A673 (cell line): ENCODE data around the gene RABGAP1L.

Experiments
- EZH2 ChIP-seq: fragments of 200-600 bp; sonication (generic); IDR thresholded peaks from 2 replicates; pipeline ENCODE4 v1.6.1; 2017; ENCODE audit warnings: borderline replicate concordance, low read depth, mild to moderate bottlenecking, mixed read lengths, antibody characterized with exemption, low read length; ENCODE audit not compliant: poor library complexity, severe bottlenecking
- TF ChIP-seq, protein P1 (sequence below): fragments of 300-800, 200-600 bp; sonication (generic); conservative IDR thresholded peaks from 2 replicates; pipeline ENCODE4 v1.5.1; 2017; ENCODE audit warnings: low read depth, mild to moderate bottlenecking, antibody characterized with exemption, low read length, moderate library complexity, mixed read lengths

DNA sequence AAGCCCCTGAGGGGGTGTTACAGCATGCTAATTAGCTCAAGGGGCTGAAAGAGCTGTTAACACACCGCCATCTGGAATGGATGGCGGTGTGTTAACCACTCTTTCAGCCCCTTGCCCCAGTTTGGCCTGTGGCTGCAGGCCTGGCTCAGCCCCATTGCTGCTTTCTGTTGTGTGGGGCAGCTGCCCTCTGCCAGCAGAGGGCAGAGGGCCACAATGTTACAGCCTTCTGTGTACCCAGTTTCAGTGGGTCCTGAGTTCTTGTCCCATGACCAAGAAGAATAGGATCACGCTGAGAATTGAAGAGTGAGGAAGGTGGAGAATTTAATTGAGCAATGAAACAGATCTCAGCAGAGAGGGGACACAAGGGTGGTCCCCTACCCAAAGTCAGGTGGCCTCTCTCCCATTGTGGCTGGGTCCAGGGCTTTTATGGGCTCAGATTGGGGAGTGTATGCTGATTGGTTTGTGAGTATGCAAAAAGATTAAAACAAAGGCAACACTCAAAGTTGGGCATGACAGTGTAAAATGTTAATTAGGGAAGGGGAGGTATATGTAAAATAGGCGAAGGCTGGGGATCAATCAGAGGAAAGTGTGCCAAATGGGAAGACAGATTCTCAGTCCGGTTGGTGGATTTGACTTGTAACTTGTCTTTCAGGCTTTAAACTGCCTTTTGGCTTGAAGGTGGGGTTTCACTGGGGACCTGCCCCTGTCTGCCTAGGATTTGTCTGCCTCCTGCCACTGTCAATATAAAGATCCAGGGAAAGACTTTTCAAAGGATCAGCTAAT lies 142.2 kb downstream of the RABGAP1L start:
- TF ChIP-seq, protein P1, sequence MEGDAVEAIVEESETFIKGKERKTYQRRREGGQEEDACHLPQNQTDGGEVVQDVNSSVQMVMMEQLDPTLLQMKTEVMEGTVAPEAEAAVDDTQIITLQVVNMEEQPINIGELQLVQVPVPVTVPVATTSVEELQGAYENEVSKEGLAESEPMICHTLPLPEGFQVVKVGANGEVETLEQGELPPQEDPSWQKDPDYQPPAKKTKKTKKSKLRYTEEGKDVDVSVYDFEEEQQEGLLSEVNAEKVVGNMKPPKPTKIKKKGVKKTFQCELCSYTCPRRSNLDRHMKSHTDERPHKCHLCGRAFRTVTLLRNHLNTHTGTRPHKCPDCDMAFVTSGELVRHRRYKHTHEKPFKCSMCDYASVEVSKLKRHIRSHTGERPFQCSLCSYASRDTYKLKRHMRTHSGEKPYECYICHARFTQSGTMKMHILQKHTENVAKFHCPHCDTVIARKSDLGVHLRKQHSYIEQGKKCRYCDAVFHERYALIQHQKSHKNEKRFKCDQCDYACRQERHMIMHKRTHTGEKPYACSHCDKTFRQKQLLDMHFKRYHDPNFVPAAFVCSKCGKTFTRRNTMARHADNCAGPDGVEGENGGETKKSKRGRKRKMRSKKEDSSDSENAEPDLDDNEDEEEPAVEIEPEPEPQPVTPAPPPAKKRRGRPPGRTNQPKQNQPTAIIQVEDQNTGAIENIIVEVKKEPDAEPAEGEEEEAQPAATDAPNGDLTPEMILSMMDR: no peak
- no peak for TF ChIP-seq EZH2
